Measurements from ENCODE around the gene P4HB.

P4HB gene

GRCh38 chr17:81829858-81830257 is 30.5 kb downstream of the P4HB start:
- H3K18ac ChIP-seq (ENCODE audit: low read length) = no peak overlapping the region
- no peak overlapping the region for H2BK120ac ChIP-seq (ENCODE audit: low read depth, low read length)
- peaks cover 4% of the 10 kb centered on the region for H3K4me1 ChIP-seq (ENCODE audit: control insufficient read depth, low read depth, low read length)
- no peak overlapping the region for H3K23ac ChIP-seq (ENCODE audit: low read length)
- H2BK15ac ChIP-seq (replicated peaks; ENCODE audit: low read depth) = no peak overlapping the region
- peaks cover 23% of the 10 kb centered on the region for H3K79me1 ChIP-seq (ENCODE audit: low read length)
- no CpG with 5 or more reads among the region's 6 CpGs for WGBS (ENCODE audit: extremely low coverage, insufficient coverage, low lambda C conversion rate)
- no peak overlapping the region for H4K8ac ChIP-seq (ENCODE audit: low read depth, low read length)
- no peak overlapping the region for H3K4me3 ChIP-seq (ENCODE audit: low read length)
- no peak overlapping the region for H2BK5ac ChIP-seq (ENCODE audit: low read length)
- H3K79me2 ChIP-seq (ENCODE audit: control insufficient read depth, insufficient read depth, low read length) = peaks cover 6% of the 10 kb centered on the region
- no peak overlapping the region for H4K5ac ChIP-seq (ENCODE audit: low read length)
- H3K4ac ChIP-seq (ENCODE audit: low read depth, low read length) = no peak overlapping the region
- H3K56ac ChIP-seq (ENCODE audit: low read length) = no peak overlapping the region
- no peak overlapping the region for H3K4me2 ChIP-seq (ENCODE audit: low read length)
- H3K27ac ChIP-seq (ENCODE audit: low read depth, low read length) = no peak overlapping the region
- DNase-seq = no peak
- H3K9ac ChIP-seq (ENCODE audit: low read length) = no peak overlapping the region
- no peak overlapping the region for H2AK5ac ChIP-seq (ENCODE audit: low read length)
- no peaks in the 10 kb centered on the region for H3K36me3 ChIP-seq (ENCODE audit: control insufficient read depth, insufficient read depth, low read length)
- H3K27me3 ChIP-seq (ENCODE audit: insufficient read depth, low read length, poor library complexity) = no peaks in the 10 kb centered on the region

- Histone ChIP-seq H2BK5ac (ENCODE audit: low read length) (no peak overlapping the region), H3K79me2 (ENCODE audit: control insufficient read depth, insufficient read depth, low read length) (peaks cover 6% of the 10 kb centered on the region), H2AK5ac (ENCODE audit: low read length) (no peak overlapping the region), H3K4me1 (ENCODE audit: control insufficient read depth, low read depth, low read length) (peaks cover 4% of the 10 kb centered on the region), H3K4ac (ENCODE audit: low read depth, low read length) (no peak overlapping the region), H3K56ac (ENCODE audit: low read length) (peak overlapping the region; percentile 37), H3K36me3 (ENCODE audit: control insufficient read depth, insufficient read depth, low read length) (no peaks in the 10 kb centered on the region), H3K4me2 (ENCODE audit: low read length) (no peak overlapping the region), H3K18ac (ENCODE audit: low read length) (no peak overlapping the region), H4K8ac (ENCODE audit: low read depth, low read length) (no peak overlapping the region), H3K23ac (ENCODE audit: low read length) (no peak overlapping the region), H3K27me3 (ENCODE audit: insufficient read depth, low read length, poor library complexity) (no peaks in the 10 kb centered on the region), H3K4me3 (ENCODE audit: low read length) (no peak overlapping the region), H2BK15ac (replicated peaks; ENCODE audit: low read depth) (no peak overlapping the region), H3K27ac (ENCODE audit: low read depth, low read length) (no peak overlapping the region), H4K5ac (ENCODE audit: low read length) (no peak overlapping the region), H2BK120ac (ENCODE audit: low read depth, low read length) (no peak overlapping the region), H3K9ac (ENCODE audit: low read length) (peak overlapping the region; percentile 6), H3K79me1 (ENCODE audit: low read length) (peaks cover 20% of the 10 kb centered on the region)
- WGBS (ENCODE audit: extremely low coverage, insufficient coverage, low lambda C conversion rate) = no CpG with 5 or more reads among the region's 7 CpGs
- DNase-seq = no peak
Observed at GRCh38 chr17:81828656-81829055, 31.7 kb downstream of the P4HB start.

GRCh38 chr17:81825841-81826466 is 34.4 kb downstream of the P4HB start:
- no CpG with 5 or more reads among the region's 11 CpGs for WGBS (ENCODE audit: extremely low coverage, insufficient coverage, low lambda C conversion rate)
- Histone ChIP-seq H3K18ac (ENCODE audit: low read length) (no peak overlapping the region), H3K27me3 (ENCODE audit: insufficient read depth, low read length, poor library complexity) (no peaks in the 10 kb centered on the region), H3K23ac (ENCODE audit: low read length) (no peak overlapping the region), H3K27ac (ENCODE audit: low read depth, low read length) (no peak overlapping the region), H3K79me2 (ENCODE audit: control insufficient read depth, insufficient read depth, low read length) (peaks cover 2% of the 10 kb centered on the region), H3K4me1 (ENCODE audit: control insufficient read depth, low read depth, low read length) (no peaks in the 10 kb centered on the region), H2BK15ac (replicated peaks; ENCODE audit: low read depth) (no peak overlapping the region), H2BK5ac (ENCODE audit: low read length) (no peak overlapping the region), H3K36me3 (ENCODE audit: control insufficient read depth, insufficient read depth, low read length) (no peaks in the 10 kb centered on the region), H3K4me2 (ENCODE audit: low read length) (no peak overlapping the region), H3K4me3 (ENCODE audit: low read length) (no peak overlapping the region), H4K8ac (ENCODE audit: low read depth, low read length) (no peak overlapping the region), H2AK5ac (ENCODE audit: low read length) (no peak overlapping the region), H3K9ac (ENCODE audit: low read length) (no peak overlapping the region), H3K56ac (ENCODE audit: low read length) (no peak overlapping the region), H3K4ac (ENCODE audit: low read depth, low read length) (no peak overlapping the region), H2BK120ac (ENCODE audit: low read depth, low read length) (no peak overlapping the region), H3K79me1 (ENCODE audit: low read length) (peaks cover 15% of the 10 kb centered on the region), H4K5ac (ENCODE audit: low read length) (no peak overlapping the region)
- no peak for DNase-seq

GRCh38 chr17:81824595-81824994 is 35.7 kb downstream of the P4HB start:
- Histone ChIP-seq H3K79me1 (ENCODE audit: low read length) (peaks cover 9% of the 10 kb centered on the region), H3K4me3 (ENCODE audit: low read length) (no peak overlapping the region), H2BK120ac (ENCODE audit: low read depth, low read length) (no peak overlapping the region), H3K56ac (ENCODE audit: low read length) (no peak overlapping the region), H3K4ac (ENCODE audit: low read depth, low read length) (no peak overlapping the region), H3K4me2 (ENCODE audit: low read length) (no peak overlapping the region), H3K4me1 (ENCODE audit: control insufficient read depth, low read depth, low read length) (peaks cover 2% of the 10 kb centered on the region), H4K8ac (ENCODE audit: low read depth, low read length) (no peak overlapping the region), H2BK5ac (ENCODE audit: low read length) (no peak overlapping the region), H3K23ac (ENCODE audit: low read length) (no peak overlapping the region), H2AK5ac (ENCODE audit: low read length) (no peak overlapping the region), H4K5ac (ENCODE audit: low read length) (no peak overlapping the region), H2BK15ac (replicated peaks; ENCODE audit: low read depth) (no peak overlapping the region), H3K18ac (ENCODE audit: low read length) (no peak overlapping the region), H3K9ac (ENCODE audit: low read length) (no peak overlapping the region), H3K27ac (ENCODE audit: low read depth, low read length) (no peak overlapping the region), H3K79me2 (ENCODE audit: control insufficient read depth, insufficient read depth, low read length) (peaks cover 2% of the 10 kb centered on the region), H3K27me3 (ENCODE audit: insufficient read depth, low read length, poor library complexity) (no peaks in the 10 kb centered on the region), H3K36me3 (ENCODE audit: control insufficient read depth, insufficient read depth, low read length) (no peaks in the 10 kb centered on the region)
- WGBS (ENCODE audit: extremely low coverage, insufficient coverage, low lambda C conversion rate) = no CpG with 5 or more reads among the region's 11 CpGs
- DNase-seq = no peak

- no peak overlapping the region for H3K4ac ChIP-seq (ENCODE audit: low read depth, low read length)
- no peak overlapping the region for H3K18ac ChIP-seq (ENCODE audit: low read length)
- H2BK5ac ChIP-seq (ENCODE audit: low read length) = no peak overlapping the region
- H3K9ac ChIP-seq (ENCODE audit: low read length) = no peak overlapping the region
- H3K79me2 ChIP-seq (ENCODE audit: control insufficient read depth, insufficient read depth, low read length) = peaks cover 2% of the 10 kb centered on the region
- no peak overlapping the region for H2BK15ac ChIP-seq (replicated peaks; ENCODE audit: low read depth)
- no peak overlapping the region for H3K4me2 ChIP-seq (ENCODE audit: low read length)
- H4K5ac ChIP-seq (ENCODE audit: low read length) = no peak overlapping the region
- no peak overlapping the region for H3K56ac ChIP-seq (ENCODE audit: low read length)
- peaks cover 2% of the 10 kb centered on the region for H3K4me1 ChIP-seq (ENCODE audit: control insufficient read depth, low read depth, low read length)
- no peak for DNase-seq
- no peak overlapping the region for H2AK5ac ChIP-seq (ENCODE audit: low read length)
- H3K23ac ChIP-seq (ENCODE audit: low read length) = no peak overlapping the region
- H3K36me3 ChIP-seq (ENCODE audit: control insufficient read depth, insufficient read depth, low read length) = no peaks in the 10 kb centered on the region
- no peak overlapping the region for H2BK120ac ChIP-seq (ENCODE audit: low read depth, low read length)
- WGBS (ENCODE audit: extremely low coverage, insufficient coverage, low lambda C conversion rate) = no CpG with 5 or more reads among the region's 33 CpGs
- peaks cover 9% of the 10 kb centered on the region for H3K79me1 ChIP-seq (ENCODE audit: low read length)
- H3K27ac ChIP-seq (ENCODE audit: low read depth, low read length) = no peak overlapping the region
- H3K27me3 ChIP-seq (ENCODE audit: insufficient read depth, low read length, poor library complexity) = no peaks in the 10 kb centered on the region
- H3K4me3 ChIP-seq (ENCODE audit: low read length) = no peak overlapping the region
- H4K8ac ChIP-seq (ENCODE audit: low read depth, low read length) = no peak overlapping the region
Observed at GRCh38 chr17:81823820-81824550, 36.4 kb downstream of the P4HB start.

Measured in mesendoderm (in vitro differentiated cells).